Activated CD8-positive, alpha-beta T cell treated with anti-CD3 and anti-CD28 coated beads for 36 hours (primary cell): Measurements from ENCODE around the gene PEG3. TPM values are rescaled to one million over a fixed set of nuclear protein-coding genes. Genes with fewer than 3 reads are reported as not detected.

Source experiments
- ATAC-seq: fragments of 200-7000 bp; cut with Tn5 transposase; one replicate; pipeline ENCODE4 v1.10.0; 2021; ENCODE audit warnings: mild to moderate bottlenecking, moderate library complexity
- CTCF ChIA-PET: fragments of 350-600 bp; sonication (Branson Sonifier 250); formaldehyde crosslinking; loops from one replicate; lab custom pipeline; 2021; ENCODE audit warnings: antibody characterized with exemption; lab: Charles Lee
- POLR2A ChIA-PET: fragments of 350-600 bp; sonication (Branson Sonifier 250); formaldehyde crosslinking; loops from one replicate; lab custom pipeline; 2021; ENCODE audit warnings: antibody characterized with exemption; lab: Charles Lee
- DNase-seq: peaks from one replicate; pipeline ENCODE4 v3.0.0-alpha.2; 2020
- H3K27ac Mint-ChIP-seq: one replicate; pipeline ENCODE4 v1.8.0; 2021; ENCODE audit warnings: mild to moderate bottlenecking, mixed read lengths
- H3K27me3 Mint-ChIP-seq: one replicate; pipeline ENCODE4 v1.8.0; 2021; ENCODE audit warnings: mixed read lengths
- H3K36me3 Mint-ChIP-seq: one replicate; pipeline ENCODE4 v1.8.0; 2021; ENCODE audit warnings: low read depth, mixed read lengths
- H3K4me1 Mint-ChIP-seq: one replicate; pipeline ENCODE4 v1.8.0; 2021; ENCODE audit warnings: low read depth, mixed read lengths
- H3K4me3 Mint-ChIP-seq: one replicate; pipeline ENCODE4 v1.8.0; 2021; ENCODE audit warnings: mild to moderate bottlenecking, moderate library complexity, mixed read lengths
- H3K9me3 Mint-ChIP-seq: one replicate; pipeline ENCODE4 v1.8.0; 2021; ENCODE audit warnings: mixed read lengths
- intact Hi-C: fragments of 100-400 bp; cut with micrococcal nuclease; formaldehyde crosslinking; loops from one replicate; pipeline ENCODE4 v1.10.0; 2022
- total RNA-seq, 2 experiments: library from RNA; stranded (reverse); gene quantifications; one replicate each; pipeline ENCODE4 v1.2.3, GENCODE V29; 2021
- TF ChIP-seq, protein P1 (sequence below): fragments of 200-600 bp; IDR thresholded peaks from one replicate; pipeline ENCODE4 v1.8.0; 2022; ENCODE audit warnings: antibody characterized with exemption, mild to moderate bottlenecking

PEG3 gene
- total RNA-seq, 2 experiments from 2014 or later, result 0.09 to 0.16 TPM

DNA sequence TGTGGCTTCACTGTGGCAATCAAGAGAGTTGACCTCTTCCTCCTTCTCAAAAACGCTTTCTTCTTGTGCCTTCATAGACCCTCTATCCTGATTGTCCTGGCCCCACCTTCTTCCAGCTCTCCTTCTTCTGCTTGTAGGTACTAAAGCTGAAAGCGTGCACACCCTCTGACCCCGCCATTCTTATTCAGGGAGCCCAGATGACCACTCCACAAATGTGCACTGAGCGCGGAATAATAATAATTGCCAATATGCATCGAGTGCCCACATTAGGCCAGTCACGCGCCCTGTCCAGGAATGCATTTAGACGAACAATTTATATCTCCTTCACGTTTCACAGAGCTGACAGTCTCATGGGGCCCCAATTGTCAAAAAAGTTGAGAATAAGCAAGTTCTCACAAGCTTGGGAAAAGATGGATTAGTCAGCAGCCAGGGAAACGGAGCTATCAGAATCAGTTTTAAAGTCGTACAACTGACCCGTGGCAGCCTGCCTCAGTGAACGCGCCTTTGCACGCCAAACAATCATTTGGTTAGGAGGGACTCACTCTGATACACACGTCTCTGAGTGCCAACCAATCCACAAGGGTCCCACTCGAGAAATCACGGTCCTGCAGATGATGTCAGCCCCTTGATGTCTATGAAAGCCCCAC lies 36.7 kb upstream of the PEG3 start:
- POLR2A ChIA-PET, result no interaction called here
- no peak for DNase-seq
- H3K9me3 Mint-ChIP-seq, result peaks cover 41% of the 10 kb centered on the region
- no peaks in the 10 kb centered on the region for H3K4me1 Mint-ChIP-seq
- H3K4me3 Mint-ChIP-seq, result no peak overlapping the region
- TF ChIP-seq, protein P1, sequence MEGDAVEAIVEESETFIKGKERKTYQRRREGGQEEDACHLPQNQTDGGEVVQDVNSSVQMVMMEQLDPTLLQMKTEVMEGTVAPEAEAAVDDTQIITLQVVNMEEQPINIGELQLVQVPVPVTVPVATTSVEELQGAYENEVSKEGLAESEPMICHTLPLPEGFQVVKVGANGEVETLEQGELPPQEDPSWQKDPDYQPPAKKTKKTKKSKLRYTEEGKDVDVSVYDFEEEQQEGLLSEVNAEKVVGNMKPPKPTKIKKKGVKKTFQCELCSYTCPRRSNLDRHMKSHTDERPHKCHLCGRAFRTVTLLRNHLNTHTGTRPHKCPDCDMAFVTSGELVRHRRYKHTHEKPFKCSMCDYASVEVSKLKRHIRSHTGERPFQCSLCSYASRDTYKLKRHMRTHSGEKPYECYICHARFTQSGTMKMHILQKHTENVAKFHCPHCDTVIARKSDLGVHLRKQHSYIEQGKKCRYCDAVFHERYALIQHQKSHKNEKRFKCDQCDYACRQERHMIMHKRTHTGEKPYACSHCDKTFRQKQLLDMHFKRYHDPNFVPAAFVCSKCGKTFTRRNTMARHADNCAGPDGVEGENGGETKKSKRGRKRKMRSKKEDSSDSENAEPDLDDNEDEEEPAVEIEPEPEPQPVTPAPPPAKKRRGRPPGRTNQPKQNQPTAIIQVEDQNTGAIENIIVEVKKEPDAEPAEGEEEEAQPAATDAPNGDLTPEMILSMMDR, result no peak
- no peak overlapping the region for H3K27ac Mint-ChIP-seq
- intact Hi-C loops, result no loop called here
- CTCF ChIA-PET, result no interaction called here
- ATAC-seq, result no peak
- H3K36me3 Mint-ChIP-seq, result peaks cover 2% of the 10 kb centered on the region
- H3K27me3 Mint-ChIP-seq, result no peaks in the 10 kb centered on the region

GRCh38 chr19:56875717-56876116 lies 35.2 kb upstream of the PEG3 start:
- intact Hi-C loops, result no loop called here

DNA sequence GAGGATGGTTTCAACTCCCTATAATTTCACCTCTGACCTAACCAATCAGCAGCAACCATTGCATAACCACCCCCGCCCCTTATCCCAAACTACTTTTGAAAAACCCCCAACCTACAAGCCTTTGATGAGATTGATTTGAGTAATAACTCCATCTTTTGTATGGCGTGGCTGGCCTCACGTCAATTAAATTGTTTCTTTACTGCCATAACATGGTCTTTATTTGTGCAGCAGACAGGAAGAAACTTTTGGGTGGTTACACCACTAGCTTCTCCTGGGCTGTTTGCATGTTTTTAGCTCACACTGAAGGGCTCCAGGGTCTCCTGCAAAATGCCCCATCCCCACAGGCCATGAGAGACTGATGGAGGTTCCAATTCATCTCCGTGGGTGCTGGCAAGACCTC lies 34.0 kb upstream of the PEG3 start:
- H3K36me3 Mint-ChIP-seq, result peaks cover 7% of the 10 kb centered on the region

More at GRCh38 chr19:56875717-56876116, 35.2 kb upstream of the PEG3 start:
- Mint-ChIP-seq H3K27ac (no peak overlapping the region), H3K4me3 (no peak overlapping the region), H3K36me3 (peaks cover 2% of the 10 kb centered on the region), H3K4me1 (no peaks in the 10 kb centered on the region), H3K9me3 (peaks cover 40% of the 10 kb centered on the region), H3K27me3 (no peaks in the 10 kb centered on the region)
- ChIA-PET POLR2A (interaction anchor here (0.7 kb wide), 1 partner anchor 37 kb away, joined by 4 read pairs; no protein-coding TSS in a partner anchor), CTCF (no interaction called here)
- TF ChIP-seq, protein P1, result no peak
- ATAC-seq (no peak), DNase-seq (no peak)

DNA sequence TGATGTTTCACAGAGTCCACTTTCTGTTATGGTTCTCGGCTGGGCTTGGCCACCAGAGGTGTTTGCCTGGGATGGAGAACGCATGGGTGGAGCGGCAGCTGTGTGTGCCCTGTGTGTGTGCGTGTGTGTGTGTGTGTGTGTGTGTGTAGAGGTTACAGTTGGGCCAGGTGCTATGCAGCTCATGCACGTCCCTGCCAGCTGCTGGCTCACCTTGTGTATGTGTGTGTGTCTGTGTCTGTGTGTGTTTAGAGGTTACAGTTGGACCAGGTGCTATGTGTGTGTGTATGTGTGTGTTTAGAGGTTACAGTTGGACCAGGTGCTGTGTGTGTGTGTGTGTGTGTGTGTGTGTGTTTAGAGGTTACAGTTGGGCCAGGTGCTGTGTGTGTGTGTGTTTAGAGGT lies 33.0 kb upstream of the PEG3 start:
- H3K4me1 Mint-ChIP-seq, result no peaks in the 10 kb centered on the region
- peaks cover 7% of the 10 kb centered on the region for H3K36me3 Mint-ChIP-seq
- no peak overlapping the region for H3K4me3 Mint-ChIP-seq
- H3K27ac Mint-ChIP-seq, result no peak overlapping the region
- intact Hi-C loops, result no loop called here
- ATAC-seq, result no peak
- DNase-seq, result no peak
- peaks cover 38% of the 10 kb centered on the region for H3K9me3 Mint-ChIP-seq
- H3K27me3 Mint-ChIP-seq, result no peaks in the 10 kb centered on the region
- ChIA-PET POLR2A (no interaction called here), CTCF (interaction anchor here (0.6 kb wide), 1 partner anchor 415 kb away, joined by 3 read pairs; no protein-coding TSS in a partner anchor)
- TF ChIP-seq, protein P1, result no peak

More for the DNA sequence above, 34.0 kb upstream of the PEG3 start:
- DNase-seq (no peak), ATAC-seq (no peak)
- POLR2A ChIA-PET, result no interaction called here
- Mint-ChIP-seq H3K9me3 (peaks cover 42% of the 10 kb centered on the region), H3K4me3 (no peak overlapping the region), H3K27ac (no peak overlapping the region), H3K4me1 (no peaks in the 10 kb centered on the region), H3K27me3 (no peaks in the 10 kb centered on the region)
- TF ChIP-seq, protein P1, result no peak
- intact Hi-C loops, result no loop called here
- CTCF ChIA-PET, result no interaction called here

- Mint-ChIP-seq H3K27me3 (no peaks in the 10 kb centered on the region), H3K36me3 (peaks cover 5% of the 10 kb centered on the region), H3K9me3 (peaks cover 45% of the 10 kb centered on the region), H3K4me1 (no peaks in the 10 kb centered on the region), H3K27ac (no peak overlapping the region), H3K4me3 (no peak overlapping the region)
- ChIA-PET POLR2A (no interaction called here), CTCF (no interaction called here)
- TF ChIP-seq, protein P1, result no peak
- intact Hi-C loops, result no loop called here
- ATAC-seq, result no peak
- no peak for DNase-seq
Measured at GRCh38 chr19:56869886-56870285, 29.4 kb upstream of the PEG3 start.
